HG03103 (cell line): Measurements from ENCODE around the gene SMIM10L2A.
"Not testable (repeated sequence)": the region's sequence is repeated elsewhere in the genome, so short reads cannot be mapped to it uniquely, and the experiment has no call there.

Experiments used
- ATAC-seq: cut with Tn5 transposase; IDR thresholded peaks from one replicate; pipeline ENCODE4 v1.9.1; 2021; ENCODE audit warnings: low read depth; ENCODE audit not compliant: unreplicated experiment

The SMIM10L2A gene

GRCh38 chrX:135421932-135422809 lies at the start of gene SMIM10L2A:
SMIM10L2A (plus strand) TSS chrX:135421944; CDS start chrX:135422132, 188 bp downstream.
- ATAC-seq = peak; percentile 27

GRCh38 chrX:135373357-135373756 lies 48.4 kb upstream of the SMIM10L2A start:
- no peak for ATAC-seq

GRCh38 chrX:135382260-135382659 lies 39.5 kb upstream of the SMIM10L2A start:
- no peak for ATAC-seq

- no peak for ATAC-seq
These were observed 38.5 kb upstream of the SMIM10L2A start for GRCh38 chrX:135383249-135383648.

GRCh38 chrX:135384161-135384836 lies 37.4 kb upstream of the SMIM10L2A start:
- no peak for ATAC-seq

DNA sequence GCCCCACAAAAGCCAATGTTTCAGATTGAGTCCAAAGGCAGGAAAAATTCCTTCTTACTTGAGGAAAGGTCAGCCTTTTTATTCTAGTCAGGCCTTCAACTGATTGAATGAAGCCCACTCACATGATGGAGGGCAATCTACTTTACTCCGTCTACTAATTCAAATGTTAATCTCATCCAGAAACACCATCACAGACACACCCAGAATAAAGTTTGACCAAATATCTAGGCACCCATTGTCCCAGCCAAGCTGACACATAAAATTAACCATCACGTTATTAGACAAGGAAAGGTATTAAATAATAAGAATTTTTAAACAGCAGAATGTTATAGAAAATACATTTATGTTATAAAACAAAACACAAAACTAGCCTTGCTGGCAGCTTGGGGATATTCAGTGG lies 32.9 kb upstream of the SMIM10L2A start:
- no peak for ATAC-seq

DNA sequence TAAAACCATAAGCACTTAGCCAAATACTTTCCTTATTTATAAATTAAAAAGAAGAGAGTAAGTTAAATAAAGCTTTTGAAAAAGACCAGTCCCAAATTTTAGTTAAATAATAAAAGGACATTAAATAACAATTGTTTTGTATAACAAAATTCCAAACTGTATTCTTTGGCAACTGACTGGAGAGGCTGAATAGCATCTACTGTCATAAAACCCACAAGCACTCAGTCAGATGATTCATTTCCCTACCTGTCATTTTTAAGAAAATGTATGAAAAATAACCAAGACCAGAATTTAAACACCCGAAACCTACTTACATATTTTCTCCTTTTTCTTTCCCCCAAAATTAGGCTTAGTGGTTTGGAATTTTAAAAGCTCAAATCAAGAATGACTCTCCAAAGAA lies 32.5 kb upstream of the SMIM10L2A start:
- ATAC-seq = no peak

DNA sequence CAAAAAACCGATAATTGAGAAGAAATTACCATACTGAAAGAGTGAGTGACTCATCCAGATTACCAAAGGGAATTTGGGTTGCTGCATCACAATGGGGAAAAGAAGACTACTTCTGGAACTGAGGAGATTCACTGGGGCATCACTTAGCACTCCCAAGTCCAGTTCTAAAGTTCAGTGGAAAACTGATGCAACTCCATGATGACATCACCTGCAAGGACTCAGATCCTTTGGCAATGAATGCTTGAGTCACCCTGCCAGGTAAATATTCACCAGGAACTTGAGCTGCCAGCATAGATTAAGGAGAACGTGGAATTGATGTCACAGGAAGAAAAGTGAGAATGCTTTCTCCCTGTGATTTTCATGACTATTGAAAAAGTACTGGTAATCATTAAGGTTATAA lies 32.0 kb upstream of the SMIM10L2A start:
- ATAC-seq = no peak

DNA sequence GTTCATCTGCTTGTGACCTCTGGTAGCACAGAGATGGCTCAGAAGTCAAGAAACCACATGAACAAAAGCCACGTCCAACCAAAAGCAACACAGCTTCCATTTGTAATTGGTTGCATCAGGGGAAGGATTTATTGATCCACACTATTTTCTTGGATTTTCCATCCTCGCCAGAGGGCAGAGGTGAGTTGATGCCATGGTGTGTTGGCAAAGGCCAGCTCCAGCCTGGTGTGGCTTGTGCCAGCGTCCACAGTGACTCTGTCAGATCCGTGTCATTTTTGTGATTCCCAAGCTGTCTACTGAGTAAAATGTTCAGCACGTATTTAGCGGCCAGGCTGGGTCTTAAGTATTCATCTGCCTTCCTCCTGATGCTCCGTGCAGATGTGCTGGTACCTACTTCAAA lies 30.0 kb upstream of the SMIM10L2A start:
- ATAC-seq = no peak

- ATAC-seq = no peak
These were observed 28.7 kb upstream of the SMIM10L2A start for GRCh38 chrX:135393051-135393450.

GRCh38 chrX:135395064-135395463 lies 26.7 kb upstream of the SMIM10L2A start:
- ATAC-seq = no peak

- ATAC-seq = no peak
These were observed 25.6 kb upstream of the SMIM10L2A start for GRCh38 chrX:135396109-135396508.

DNA sequence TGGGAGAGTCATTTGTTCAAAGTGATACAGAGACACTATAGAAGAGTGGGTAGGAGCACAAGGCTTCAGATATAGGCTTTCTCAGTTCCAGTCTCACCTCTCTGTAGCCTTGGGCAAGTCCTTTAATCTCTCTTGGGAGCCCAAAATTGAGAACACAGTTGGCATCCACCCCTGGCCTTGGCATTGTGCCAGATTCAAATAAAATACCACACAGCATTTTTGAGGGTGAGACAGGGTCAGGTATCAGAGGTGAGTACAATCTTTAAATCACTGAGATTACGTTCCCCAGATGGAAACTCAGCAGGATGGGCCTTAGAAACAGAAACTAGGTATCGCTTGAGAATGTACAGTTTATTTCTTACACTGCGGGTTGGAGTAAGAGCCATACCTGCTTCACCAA lies 25.2 kb upstream of the SMIM10L2A start:
- ATAC-seq = no peak

GRCh38 chrX:135397652-135398051 lies 24.1 kb upstream of the SMIM10L2A start:
- no peak for ATAC-seq

DNA sequence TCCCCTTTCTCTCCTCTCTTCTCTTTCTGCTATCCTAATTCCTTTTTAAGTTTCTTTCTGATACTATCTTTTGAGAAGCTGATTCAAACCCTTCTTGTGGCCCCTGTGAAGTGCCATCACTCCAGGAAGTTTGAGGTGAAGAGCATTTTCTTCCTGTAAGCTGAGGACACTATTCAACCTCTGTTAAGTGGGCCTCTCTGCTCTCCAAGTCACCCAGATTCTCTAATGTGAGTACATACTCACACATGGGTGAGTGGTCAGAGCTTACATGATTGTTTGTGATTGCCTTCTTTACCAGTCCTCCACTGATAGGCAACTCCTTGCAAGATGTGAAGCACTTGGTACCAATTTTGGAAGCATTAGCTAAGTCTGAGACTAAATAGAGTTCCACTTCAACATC lies 18.4 kb upstream of the SMIM10L2A start:
- ATAC-seq = no peak

DNA sequence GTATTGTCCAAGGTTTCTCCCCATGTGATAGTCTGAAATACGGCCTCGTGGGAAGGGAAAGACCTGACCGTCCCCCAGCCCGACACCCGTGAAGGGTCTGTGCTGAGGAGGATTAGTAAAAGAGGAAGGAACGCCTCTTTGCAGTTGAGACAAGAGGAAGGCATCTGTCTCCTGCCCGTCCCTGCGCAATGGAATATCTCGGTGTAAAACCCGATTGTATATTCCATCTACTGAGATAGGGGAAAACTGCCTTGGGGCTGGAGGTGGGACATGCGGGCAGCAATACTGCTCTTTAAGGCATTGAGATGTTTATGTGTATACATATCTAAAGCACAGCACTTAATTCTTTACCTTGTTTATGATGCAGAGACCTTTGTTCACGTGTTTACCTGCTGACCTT lies 15.3 kb upstream of the SMIM10L2A start:
- not testable (repeated sequence) for ATAC-seq

DNA sequence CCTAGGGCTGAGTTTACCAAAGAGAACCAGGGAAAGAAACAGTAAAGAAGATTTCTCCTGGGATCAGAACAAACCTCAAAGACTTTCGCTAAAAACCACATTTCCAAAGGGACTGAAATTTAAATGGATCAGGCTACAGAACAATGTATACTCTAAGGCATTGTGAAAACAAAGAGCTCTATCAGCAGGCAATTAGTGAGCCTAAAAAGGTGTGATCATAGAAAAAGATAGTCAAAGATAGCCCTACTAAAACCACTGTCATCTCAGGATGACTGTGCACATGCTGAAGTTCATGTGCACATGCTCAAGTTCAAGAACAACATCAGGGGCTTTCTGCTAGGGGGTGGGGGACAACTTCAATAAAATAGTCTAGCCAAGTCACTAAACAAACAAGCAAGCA lies 12.9 kb upstream of the SMIM10L2A start:
- no peak for ATAC-seq

- no peak for ATAC-seq
These were observed 10.7 kb upstream of the SMIM10L2A start for GRCh38 chrX:135410861-135411627.

DNA sequence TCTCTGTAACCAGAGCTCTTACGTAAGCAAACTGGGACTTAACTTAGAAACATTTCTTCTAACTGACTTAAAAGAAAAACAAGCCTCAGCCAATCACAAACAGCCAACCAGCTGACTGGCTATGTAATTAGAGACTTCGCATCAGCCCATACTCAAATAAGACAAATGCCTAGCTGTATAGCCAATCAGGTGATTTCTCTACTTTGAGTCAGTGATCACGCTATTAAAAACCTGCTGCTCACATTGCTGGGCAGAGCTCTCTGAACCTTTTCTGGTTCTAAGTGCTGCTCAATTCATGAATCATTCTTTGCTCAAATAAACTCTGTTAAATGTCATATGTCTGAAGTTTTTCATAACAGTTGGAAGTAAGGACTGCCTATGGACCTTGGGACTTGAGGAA lies 9.9 kb upstream of the SMIM10L2A start:
- ATAC-seq = no peak

GRCh38 chrX:135416546-135416945 lies 5.2 kb upstream of the SMIM10L2A start:
- no peak for ATAC-seq

DNA sequence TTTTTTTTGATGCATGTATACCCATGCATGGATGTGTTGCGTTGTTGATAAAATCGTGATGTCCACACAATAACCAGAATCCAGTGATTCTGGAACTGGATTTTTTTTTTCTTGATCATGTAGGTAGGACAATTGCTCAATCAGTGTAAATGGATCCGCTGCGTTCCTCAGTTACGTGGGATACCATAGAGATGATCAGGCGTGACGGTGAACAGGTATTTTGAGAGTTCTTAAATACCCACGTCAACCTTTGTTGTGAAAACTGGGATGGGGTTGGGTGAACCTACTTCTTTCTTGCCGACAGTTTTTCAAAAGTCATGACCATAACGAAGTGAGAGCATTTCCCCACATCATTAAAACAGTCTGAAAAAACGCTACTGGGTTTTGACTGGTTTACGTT lies 913 bp upstream of the SMIM10L2A start:
- ATAC-seq = no peak
